Gastrocnemius medialis (tissue), 4 donors: ENCODE measurements around the gene GRIN1. TPM values are rescaled to one million over a fixed set of nuclear protein-coding genes. Genes with fewer than 3 reads are reported as not detected.

ENCODE experiments used
- ATAC-seq, 2 donors: fragments of 150-250 bp; one replicate each; pipeline ENCODE4 v1.9.1; 2016
- DNase-seq, 2 donors: peaks; one replicate each; pipeline ENCODE4 v3.0.0-alpha.2; 2019
- H3K27ac ChIP-seq, 4 donors: fragments of 200-600 bp; sonication (generic); 1 replicate in 1 of 4; 2 replicates in 3 of 4; pipeline ENCODE4 v1.5.1; 2016 to 2018; ENCODE audit warnings: mild to moderate bottlenecking in 2 of 4, moderate library complexity in 1 of 4
- H3K27me3 ChIP-seq, 3 donors: fragments of 200-600 bp; sonication (generic) in 2 of 3; 1 replicate in 1 of 3; 2 replicates in 2 of 3; pipeline versions ENCODE4 v1.5.1 to v1.6.0; 2016 to 2019; ENCODE audit warnings: mild to moderate bottlenecking in 1 of 3, moderate library complexity in 1 of 3
- H3K36me3 ChIP-seq, 2 donors: fragments of 200-600 bp; sonication (generic) in 1 of 2; one replicate each; pipeline ENCODE4 v1.5.1; 2017 to 2018
- H3K4me1 ChIP-seq, 2 donors: fragments of 200-600 bp; sonication (generic) in 1 of 2; one replicate each; pipeline ENCODE4 v1.5.1; 2016 to 2017; ENCODE audit warnings: mild to moderate bottlenecking in 2 of 2
- H3K4me3 ChIP-seq, 4 donors: fragments of 200-600 bp; sonication (generic) in 3 of 4; 1 replicate in 1 of 4; 2 replicates in 3 of 4; pipeline ENCODE4 v1.5.1; 2016 to 2019; ENCODE audit warnings: mild to moderate bottlenecking in 2 of 4
- H3K9me3 ChIP-seq, 3 donors: fragments of 200-600 bp; sonication (generic) in 2 of 3; 1 replicate in 1 of 3; 2 replicates in 2 of 3; pipeline ENCODE4 v1.5.1; 2016 to 2019
- POLR2A ChIP-seq, 2 donors: fragments of 450-650 bp; IDR thresholded peaks; one replicate each; pipeline ENCODE4 v1.6.1; 2017; ENCODE audit warnings: antibody characterized with exemption in 2 of 2, mild to moderate bottlenecking in 2 of 2, moderate library complexity in 2 of 2
- in situ Hi-C, 4 donors: fragments of 200-750 bp; cut with MboI; loops; one replicate each; pipeline versions ENCODE4 v1.15.0 to v1.8.0; 2017; ENCODE audit warnings: low sequenced_read_pairs in 4 of 4
- intact Hi-C: fragments of 100-400 bp; cut with DNase I; formaldehyde crosslinking; loops from one replicate; pipeline ENCODE4 v1.15.1; 2023; ENCODE audit warnings: low total_unique reads
- total RNA-seq, 4 donors: library from RNA; depleted of rRNA; stranded (reverse); fragments of >200 nt; gene quantifications; one replicate each; pipeline versions ENCODE4 v1.1.0 to v1.2.3, GENCODE V29; 2016
- TF ChIP-seq, protein P1 (sequence below), 5 experiments: fragments of 450-650 bp in 3 of 5; fragments of 200-600 bp in 2 of 5; sonication (generic) in 2 of 5; IDR thresholded peaks in 4 of 5; conservative IDR thresholded peaks in 1 of 5; 1 replicate in 4 of 5; 2 replicates in 1 of 5; pipeline ENCODE4 v1.5.1; 2016 to 2019; ENCODE audit warnings: antibody characterized with exemption in 5 of 5, mild to moderate bottlenecking in 3 of 5, moderate library complexity in 3 of 5

The GRIN1 gene
- total RNA-seq, 4 donors from 2014 or later, result not detected

DNA sequence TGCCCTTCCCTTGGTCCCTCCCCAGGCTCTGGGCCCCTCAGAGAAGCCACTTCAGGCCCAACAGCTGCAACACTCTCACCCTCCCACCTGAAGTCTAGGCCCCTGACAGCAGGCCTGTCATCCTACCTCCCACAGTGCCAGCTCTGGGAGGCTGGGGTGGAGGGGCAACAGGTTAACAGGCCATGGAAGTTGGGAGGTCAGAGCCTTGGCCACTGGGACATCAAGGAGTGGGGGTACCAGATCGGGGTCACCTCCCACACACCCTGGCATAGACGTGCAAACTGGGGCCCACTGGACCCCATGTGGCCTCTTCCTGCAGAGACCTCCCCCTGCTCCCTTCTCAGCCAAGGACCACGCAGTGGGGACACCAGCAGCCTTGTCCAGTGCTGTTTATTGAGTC is 52.3 kb downstream of the GRIN1 start:
- H3K4me3 ChIP-seq, result no peak overlapping the region
- intact Hi-C loops, result no loop called here
- peaks cover 34 to 47% of the 10 kb centered on the region in 2 donors for H3K4me1 ChIP-seq
- H3K27ac ChIP-seq, result peak overlapping the region in 1 of 4 donors; percentile 97
- in situ Hi-C loops, result no loop called here
- DNase-seq, result no peak
- H3K36me3 ChIP-seq, result peaks cover 0 to 22% of the 10 kb centered on the region in 2 donors
- no peak for ATAC-seq
- TF ChIP-seq, protein P1, sequence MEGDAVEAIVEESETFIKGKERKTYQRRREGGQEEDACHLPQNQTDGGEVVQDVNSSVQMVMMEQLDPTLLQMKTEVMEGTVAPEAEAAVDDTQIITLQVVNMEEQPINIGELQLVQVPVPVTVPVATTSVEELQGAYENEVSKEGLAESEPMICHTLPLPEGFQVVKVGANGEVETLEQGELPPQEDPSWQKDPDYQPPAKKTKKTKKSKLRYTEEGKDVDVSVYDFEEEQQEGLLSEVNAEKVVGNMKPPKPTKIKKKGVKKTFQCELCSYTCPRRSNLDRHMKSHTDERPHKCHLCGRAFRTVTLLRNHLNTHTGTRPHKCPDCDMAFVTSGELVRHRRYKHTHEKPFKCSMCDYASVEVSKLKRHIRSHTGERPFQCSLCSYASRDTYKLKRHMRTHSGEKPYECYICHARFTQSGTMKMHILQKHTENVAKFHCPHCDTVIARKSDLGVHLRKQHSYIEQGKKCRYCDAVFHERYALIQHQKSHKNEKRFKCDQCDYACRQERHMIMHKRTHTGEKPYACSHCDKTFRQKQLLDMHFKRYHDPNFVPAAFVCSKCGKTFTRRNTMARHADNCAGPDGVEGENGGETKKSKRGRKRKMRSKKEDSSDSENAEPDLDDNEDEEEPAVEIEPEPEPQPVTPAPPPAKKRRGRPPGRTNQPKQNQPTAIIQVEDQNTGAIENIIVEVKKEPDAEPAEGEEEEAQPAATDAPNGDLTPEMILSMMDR (IDR thresholded peaks at IDR 0.05 in 4 of 5, conservative IDR thresholded peaks at IDR 0.05 in 1 of 5), result no peak
- no peak for TF ChIP-seq POLR2A (IDR thresholded peaks at IDR 0.05)
- no peaks in the 10 kb centered on the region for H3K27me3 ChIP-seq
- H3K9me3 ChIP-seq, result no peaks in the 10 kb centered on the region

DNA sequence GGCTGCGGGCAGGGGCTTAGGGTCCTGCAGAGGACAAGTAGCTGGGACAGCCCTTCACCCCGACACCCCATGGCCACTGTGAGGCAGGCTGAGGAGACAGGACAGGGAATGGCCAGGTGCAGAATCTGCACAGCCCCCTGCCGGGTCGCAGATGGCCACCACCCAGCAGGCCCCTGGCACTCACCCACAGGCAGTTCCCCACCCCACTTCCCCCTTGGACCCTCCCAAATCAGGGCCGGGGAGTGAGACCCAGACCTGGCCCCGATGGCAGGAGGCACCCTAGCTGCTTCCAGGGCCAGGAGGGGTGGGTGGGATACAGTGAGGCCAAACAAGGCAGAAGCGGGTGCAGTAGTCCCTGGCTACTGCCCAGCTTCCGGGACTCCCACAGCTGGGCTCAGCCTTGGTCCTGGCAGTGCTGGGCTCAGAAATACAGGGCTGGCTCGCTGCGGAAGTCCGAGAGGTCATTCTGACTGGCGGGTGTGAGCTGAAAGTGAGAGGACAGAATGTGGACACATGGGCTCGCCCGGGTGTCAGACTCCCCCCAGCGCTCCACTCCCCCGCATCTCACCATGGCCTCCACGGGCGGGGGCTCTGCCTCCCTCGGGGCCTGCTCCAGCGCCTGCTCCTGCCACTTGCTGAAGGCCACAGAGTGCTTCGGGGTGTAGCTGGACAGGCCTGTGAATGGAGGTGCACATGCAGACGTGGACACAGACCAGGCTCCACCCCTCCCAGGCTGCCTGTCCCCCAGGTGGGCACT is 52.9 kb downstream of the GRIN1 start:
- peaks cover 0 to 22% of the 10 kb centered on the region in 2 donors for H3K36me3 ChIP-seq
- intact Hi-C loops (no loop called here), in situ Hi-C loops (no loop called here)
- no peaks in the 10 kb centered on the region for H3K9me3 ChIP-seq
- peaks cover 28 to 41% of the 10 kb centered on the region in 2 donors for H3K4me1 ChIP-seq
- DNase-seq (no peak), ATAC-seq (no peak)
- H3K27me3 ChIP-seq, result no peaks in the 10 kb centered on the region
- H3K27ac ChIP-seq, result no peak overlapping the region
- TF ChIP-seq POLR2A (IDR thresholded peaks at IDR 0.05), result no peak
- TF ChIP-seq, protein P1 (IDR thresholded peaks at IDR 0.05 in 4 of 5, conservative IDR thresholded peaks at IDR 0.05 in 1 of 5), result no peak
- no peak overlapping the region for H3K4me3 ChIP-seq

DNA sequence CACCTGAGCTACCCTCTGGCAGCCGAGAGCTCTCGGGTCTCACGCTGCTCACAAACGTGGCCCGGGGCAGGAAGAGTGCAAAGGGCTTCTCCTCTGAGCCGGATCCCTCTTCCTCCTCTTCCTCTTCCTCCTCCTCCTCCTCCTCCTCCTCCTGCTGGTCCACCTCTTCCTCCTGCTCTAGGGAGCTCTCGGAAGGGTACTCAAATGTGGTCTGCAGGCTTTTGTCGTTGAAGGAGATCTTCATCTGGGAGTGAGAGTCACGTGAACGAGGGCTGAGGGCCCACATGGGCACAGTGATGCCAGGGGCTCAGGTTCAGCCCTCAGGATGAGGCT is 53.5 kb downstream of the GRIN1 start:
- ATAC-seq (no peak), DNase-seq (no peak)
- in situ Hi-C loops (no loop called here), intact Hi-C loops (no loop called here)
- Histone ChIP-seq H3K36me3 (peaks cover 0 to 22% of the 10 kb centered on the region in 2 donors), H3K9me3 (no peaks in the 10 kb centered on the region), H3K4me1 (peaks cover 25 to 40% of the 10 kb centered on the region in 2 donors), H3K4me3 (no peak overlapping the region), H3K27me3 (no peaks in the 10 kb centered on the region), H3K27ac (no peak overlapping the region)
- TF ChIP-seq POLR2A (IDR thresholded peaks at IDR 0.05), result no peak
- TF ChIP-seq, protein P1 (IDR thresholded peaks at IDR 0.05 in 4 of 5, conservative IDR thresholded peaks at IDR 0.05 in 1 of 5), result no peak

DNA sequence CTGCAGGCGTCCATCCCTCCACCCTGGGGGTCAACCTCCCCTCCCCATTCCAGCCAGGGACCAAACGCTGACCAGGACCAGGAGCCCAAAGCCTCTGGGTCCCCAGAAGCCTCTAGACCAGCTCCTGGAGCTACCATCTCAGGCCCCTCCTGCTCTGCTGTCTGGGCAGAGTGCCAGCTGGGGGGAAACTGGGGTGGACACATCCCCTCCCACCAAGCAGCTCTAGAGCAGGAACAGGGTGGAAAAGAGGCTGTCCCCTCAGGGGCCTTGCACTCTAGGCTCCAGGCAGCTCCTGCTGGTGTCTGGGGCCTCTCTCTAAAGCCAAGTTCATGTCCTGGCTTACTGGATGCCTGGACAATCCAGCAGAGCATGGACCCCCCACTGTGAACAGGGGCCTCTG is 53.9 kb downstream of the GRIN1 start:
- DNase-seq (no peak), ATAC-seq (no peak)
- TF ChIP-seq POLR2A (IDR thresholded peaks at IDR 0.05), result no peak
- TF ChIP-seq, protein P1 (IDR thresholded peaks at IDR 0.05 in 4 of 5, conservative IDR thresholded peaks at IDR 0.05 in 1 of 5), result no peak
- no peaks in the 10 kb centered on the region for H3K9me3 ChIP-seq
- peaks cover 0 to 22% of the 10 kb centered on the region in 2 donors for H3K36me3 ChIP-seq
- no peaks in the 10 kb centered on the region for H3K27me3 ChIP-seq
- H3K4me1 ChIP-seq, result peaks cover 21 to 40% of the 10 kb centered on the region in 2 donors
- no peak overlapping the region for H3K27ac ChIP-seq
- in situ Hi-C loops (no loop called here), intact Hi-C loops (no loop called here)
- no peak overlapping the region for H3K4me3 ChIP-seq
